ENCODE results near the gene TBKBP1.

TBKBP1 gene

GRCh38 chr17:47732399-47733046, 38.6 kb downstream of the TBKBP1 start:
- no peaks in the 10 kb centered on the region for H3K36me3 ChIP-seq (ENCODE audit: insufficient read depth)
- no peaks in the 10 kb centered on the region for H3K4me1 ChIP-seq (ENCODE audit: low read depth, poor library complexity, severe bottlenecking)
- no peak overlapping the region for H3K27ac ChIP-seq
- H2AFZ ChIP-seq (ENCODE audit: low read depth), result no peak overlapping the region
- no peaks in the 10 kb centered on the region for H3K79me2 ChIP-seq (ENCODE audit: insufficient read depth, low read depth)
- no peak overlapping the region for H3K4me2 ChIP-seq
- H3K27me3 ChIP-seq (ENCODE audit: insufficient read depth, low read depth), result peaks cover 3% of the 10 kb centered on the region; the same call in 1 of the 2 replicates
- no peaks in the 10 kb centered on the region for H4K20me1 ChIP-seq (ENCODE audit: insufficient read depth)
- no peak overlapping the region for H3K9ac ChIP-seq
- no peak overlapping the region for H3K4me3 ChIP-seq (IDR thresholded peaks at IDR 0.05; ENCODE audit: insufficient read depth, low read depth, low read length)
- TF ChIP-seq CTCF (conservative IDR thresholded peaks at IDR 0.05; ENCODE audit: low read depth, low read length), result no peak; the same call in 1 of the 2 replicates

- no peaks in the 10 kb centered on the region for H4K20me1 ChIP-seq (ENCODE audit: insufficient read depth)
- no peak within 1 kb of the TSS for H3K4me2 ChIP-seq
- H2AFZ ChIP-seq (ENCODE audit: low read depth), result no peak within 1 kb of the TSS
- no peak; the same call in 1 of the 2 replicates for TF ChIP-seq CTCF (conservative IDR thresholded peaks at IDR 0.05; ENCODE audit: low read depth, low read length)
- no peaks in the 10 kb centered on the region for H3K79me2 ChIP-seq (ENCODE audit: insufficient read depth, low read depth)
- H3K27ac ChIP-seq, result no peak within 1 kb of the TSS
- H3K4me1 ChIP-seq (ENCODE audit: low read depth, poor library complexity, severe bottlenecking), result no peaks in the 10 kb centered on the region
- no peak within 1 kb of the TSS for H3K9ac ChIP-seq
- H3K27me3 ChIP-seq (ENCODE audit: insufficient read depth, low read depth), result peaks cover 3% of the 10 kb centered on the region; the same call in 1 of the 2 replicates
- H3K4me3 ChIP-seq (IDR thresholded peaks at IDR 0.05; ENCODE audit: insufficient read depth, low read depth, low read length), result no peak within 1 kb of the TSS
- H3K36me3 ChIP-seq (ENCODE audit: insufficient read depth), result no peaks in the 10 kb centered on the region
Observed at GRCh38 chr17:47733047-47733673, 39.2 kb downstream of the TBKBP1 start, which contains the start of gene TBX21. Gene TBX21, plus strand, starts transcription at chr17:47733236. Its CDS starts 219 bp downstream, at chr17:47733455.

GRCh38 chr17:47733674-47734410, 39.9 kb downstream of the TBKBP1 start:
- TF ChIP-seq CTCF (conservative IDR thresholded peaks at IDR 0.05; ENCODE audit: low read depth, low read length), result no peak
- no peaks in the 10 kb centered on the region for H4K20me1 ChIP-seq (ENCODE audit: insufficient read depth)
- no peak overlapping the region for H2AFZ ChIP-seq (ENCODE audit: low read depth)
- no peak overlapping the region for H3K27ac ChIP-seq
- no peaks in the 10 kb centered on the region for H3K36me3 ChIP-seq (ENCODE audit: insufficient read depth)
- no peak overlapping the region for H3K4me3 ChIP-seq (IDR thresholded peaks at IDR 0.05; ENCODE audit: insufficient read depth, low read depth, low read length)
- no peaks in the 10 kb centered on the region for H3K4me1 ChIP-seq (ENCODE audit: low read depth, poor library complexity, severe bottlenecking)
- no peak overlapping the region for H3K4me2 ChIP-seq
- no peaks in the 10 kb centered on the region for H3K79me2 ChIP-seq (ENCODE audit: insufficient read depth, low read depth)
- H3K27me3 ChIP-seq (ENCODE audit: insufficient read depth, low read depth), result peaks cover 3% of the 10 kb centered on the region; the same call in 1 of the 2 replicates
- H3K9ac ChIP-seq, result no peak overlapping the region

GRCh38 chr17:47735139-47735464, 41.1 kb downstream of the TBKBP1 start:
- Histone ChIP-seq H3K27ac (no peak overlapping the region), H3K9ac (no peak overlapping the region), H3K79me2 (ENCODE audit: insufficient read depth, low read depth) (no peaks in the 10 kb centered on the region), H3K36me3 (ENCODE audit: insufficient read depth) (no peaks in the 10 kb centered on the region), H3K4me2 (no peak overlapping the region), H3K4me3 (IDR thresholded peaks at IDR 0.05; ENCODE audit: insufficient read depth, low read depth, low read length) (no peak overlapping the region), H4K20me1 (ENCODE audit: insufficient read depth) (no peaks in the 10 kb centered on the region), H3K4me1 (ENCODE audit: low read depth, poor library complexity, severe bottlenecking) (no peaks in the 10 kb centered on the region), H3K27me3 (ENCODE audit: insufficient read depth, low read depth) (peaks cover 3% of the 10 kb centered on the region; the same call in 1 of the 2 replicates), H2AFZ (ENCODE audit: low read depth) (no peak overlapping the region)
- no peak for TF ChIP-seq CTCF (conservative IDR thresholded peaks at IDR 0.05; ENCODE audit: low read depth, low read length)
